WTC11 (cell line): ENCODE measurements around the gene JMJD7. TPM values are rescaled to one million over a fixed set of nuclear protein-coding genes. Genes with fewer than 3 reads are reported as not detected.

Source experiments
- ATAC-seq: fragments of 200-7000 bp; cut with Tn5 transposase; 2 replicates; pipeline ENCODE4 v1.10.0; 2021; ENCODE audit warnings: mild to moderate bottlenecking, moderate library complexity
- CTCF ChIA-PET: fragments of 300-600 bp; sonication (Branson Sonifier 250); formaldehyde crosslinking; loops from one replicate; lab custom pipeline; 2021; ENCODE audit warnings: antibody characterized with exemption; lab: Charles Lee
- POLR2A ChIA-PET: fragments of 350-600 bp; sonication (Branson Sonifier 250); formaldehyde crosslinking; loops from one replicate; lab custom pipeline; 2021; ENCODE audit warnings: antibody characterized with exemption; lab: Charles Lee
- DNase-seq: peaks from one replicate; pipeline ENCODE4 v3.0.0; 2021; ENCODE audit warnings: low spot score
- H3K27ac Mint-ChIP-seq: 2 replicates; pipeline ENCODE4 v1.8.0; 2021; ENCODE audit warnings: mixed read lengths
- H3K27me3 Mint-ChIP-seq: 2 replicates; pipeline ENCODE4 v1.8.0; 2021; ENCODE audit warnings: low read depth, mild to moderate bottlenecking, moderate library complexity, mixed read lengths
- H3K36me3 Mint-ChIP-seq: 2 replicates; pipeline ENCODE4 v1.8.0; 2021; ENCODE audit warnings: mixed read lengths
- H3K4me1 Mint-ChIP-seq: 2 replicates; pipeline ENCODE4 v1.8.0; 2022; ENCODE audit warnings: mixed read lengths
- H3K4me3 Mint-ChIP-seq: 2 replicates; pipeline ENCODE4 v1.8.0; 2021; ENCODE audit warnings: mild to moderate bottlenecking, moderate library complexity, mixed read lengths
- H3K9me3 Mint-ChIP-seq: 2 replicates; pipeline ENCODE4 v1.8.0; 2021; ENCODE audit warnings: mixed read lengths
- ATF1 ChIP-seq: sonication (generic); formaldehyde crosslinking; IDR thresholded peaks from 2 replicates; pipeline ENCODE4 v1.8.1; 2023; ENCODE audit warnings: mild to moderate bottlenecking, moderate library complexity, missing genetic modification reagents
- CBFB ChIP-seq: sonication (generic); formaldehyde crosslinking; IDR thresholded peaks from 2 replicates; pipeline ENCODE4 v1.8.1; 2022; ENCODE audit warnings: mild to moderate bottlenecking, low read depth, missing genetic modification reagents
- ETV6 ChIP-seq: sonication (generic); formaldehyde crosslinking; IDR thresholded peaks from 2 replicates; pipeline ENCODE4 v1.8.1; 2022; ENCODE audit warnings: mild to moderate bottlenecking, missing genetic modification reagents
- FOXJ3 ChIP-seq: sonication (generic); formaldehyde crosslinking; IDR thresholded peaks from 2 replicates; pipeline ENCODE4 v1.9.0; 2021; ENCODE audit warnings: missing genetic modification reagents, mild to moderate bottlenecking, borderline replicate concordance
- FOXK1 ChIP-seq: sonication (generic); formaldehyde crosslinking; IDR thresholded peaks from 2 replicates; pipeline ENCODE4 v1.8.0; 2022; ENCODE audit warnings: mild to moderate bottlenecking, moderate library complexity, missing genetic modification reagents
- GABPB1 ChIP-seq: sonication (generic); formaldehyde crosslinking; IDR thresholded peaks from 2 replicates; pipeline ENCODE4 v1.8.1; 2023; ENCODE audit warnings: mild to moderate bottlenecking, missing genetic modification reagents
- GRHL2 ChIP-seq: fragments of 250-450 bp; sonication (Bioruptor Pico); IDR thresholded peaks from 2 replicates; pipeline ENCODE4 v1.8.0; 2022; ENCODE audit warnings: mild to moderate bottlenecking, moderate library complexity; ENCODE audit not compliant: insufficient replicate concordance, severe bottlenecking
- MYBL2 ChIP-seq: sonication (generic); formaldehyde crosslinking; IDR thresholded peaks from 2 replicates; pipeline ENCODE4 v1.8.1; 2023; ENCODE audit warnings: mild to moderate bottlenecking, moderate library complexity, missing genetic modification reagents
- NFE2L1 ChIP-seq: sonication (generic); formaldehyde crosslinking; IDR thresholded peaks from 2 replicates; pipeline ENCODE4 v1.8.1; 2023; ENCODE audit warnings: missing genetic modification reagents
- NR1H2 ChIP-seq: sonication (generic); formaldehyde crosslinking; IDR thresholded peaks from 2 replicates; pipeline ENCODE4 v1.9.0; 2021; ENCODE audit warnings: mild to moderate bottlenecking, moderate library complexity, missing genetic modification reagents
- NR2C2 ChIP-seq: sonication (generic); formaldehyde crosslinking; IDR thresholded peaks from 2 replicates; pipeline ENCODE4 v1.8.0; 2022; ENCODE audit warnings: mild to moderate bottlenecking, missing genetic modification reagents
- OVOL2 ChIP-seq: fragments of 250-450 bp; sonication (Bioruptor Pico); IDR thresholded peaks from 2 replicates; pipeline ENCODE4 v1.9.0; 2021; ENCODE audit warnings: mild to moderate bottlenecking, borderline replicate concordance
- RELA ChIP-seq: sonication (generic); formaldehyde crosslinking; IDR thresholded peaks from 2 replicates; pipeline ENCODE4 v1.8.1; 2022; ENCODE audit warnings: missing genetic modification reagents, mild to moderate bottlenecking, borderline replicate concordance
- SMAD3 ChIP-seq: sonication (generic); formaldehyde crosslinking; IDR thresholded peaks from 2 replicates; pipeline ENCODE4 v1.8.0; 2022; ENCODE audit warnings: missing genetic modification reagents, mild to moderate bottlenecking, borderline replicate concordance
- SOX15 ChIP-seq: fragments of 250-450 bp; sonication (Bioruptor Pico); IDR thresholded peaks from 2 replicates; pipeline ENCODE4 v1.9.0; 2021; ENCODE audit warnings: mild to moderate bottlenecking
- TCF7 ChIP-seq: sonication (generic); formaldehyde crosslinking; IDR thresholded peaks from 2 replicates; pipeline ENCODE4 v1.8.0; 2022; ENCODE audit warnings: mild to moderate bottlenecking, low read depth, missing genetic modification reagents, moderate library complexity
- TEAD1 ChIP-seq: sonication (generic); formaldehyde crosslinking; IDR thresholded peaks from 2 replicates; pipeline ENCODE4 v1.8.0; 2022; ENCODE audit warnings: mild to moderate bottlenecking, missing genetic modification reagents
- TP53 ChIP-seq: sonication (generic); formaldehyde crosslinking; IDR thresholded peaks from 2 replicates; pipeline ENCODE4 v1.8.1; 2023; ENCODE audit warnings: mild to moderate bottlenecking, missing genetic modification reagents
- ZNF263 ChIP-seq: sonication (generic); formaldehyde crosslinking; IDR thresholded peaks from 2 replicates; pipeline ENCODE4 v1.8.1; 2022; ENCODE audit warnings: low read depth, mild to moderate bottlenecking, moderate library complexity, missing genetic modification reagents
- ZNF423 ChIP-seq: fragments of 250-450 bp; sonication (Bioruptor Pico); IDR thresholded peaks from 2 replicates; pipeline ENCODE4 v2.1.2; 2022; ENCODE audit warnings: mild to moderate bottlenecking, moderate library complexity
- total RNA-seq: library from RNA; stranded (reverse); gene quantifications from 3 replicates; pipeline ENCODE4 v1.2.3, GENCODE V29; 2021
- TF ChIP-seq, protein P1 (sequence below): sonication (generic); formaldehyde crosslinking; IDR thresholded peaks from 2 replicates; pipeline ENCODE4 v1.8.1; 2022; ENCODE audit warnings: mild to moderate bottlenecking, moderate library complexity, missing genetic modification reagents
- TF ChIP-seq, protein P2 (sequence below): fragments of 250-450 bp; sonication (Bioruptor Pico); IDR thresholded peaks from 2 replicates; pipeline ENCODE4 v1.9.0; 2021; ENCODE audit warnings: mild to moderate bottlenecking, borderline replicate concordance
- TF ChIP-seq, protein P3 (sequence below): fragments of 250-450 bp; sonication (Bioruptor Pico); IDR thresholded peaks from 2 replicates; pipeline ENCODE4 v1.9.0; 2021; ENCODE audit warnings: mild to moderate bottlenecking

The JMJD7 gene
- total RNA-seq, 1 experiment from 2014 or later = 19.9 TPM

DNA sequence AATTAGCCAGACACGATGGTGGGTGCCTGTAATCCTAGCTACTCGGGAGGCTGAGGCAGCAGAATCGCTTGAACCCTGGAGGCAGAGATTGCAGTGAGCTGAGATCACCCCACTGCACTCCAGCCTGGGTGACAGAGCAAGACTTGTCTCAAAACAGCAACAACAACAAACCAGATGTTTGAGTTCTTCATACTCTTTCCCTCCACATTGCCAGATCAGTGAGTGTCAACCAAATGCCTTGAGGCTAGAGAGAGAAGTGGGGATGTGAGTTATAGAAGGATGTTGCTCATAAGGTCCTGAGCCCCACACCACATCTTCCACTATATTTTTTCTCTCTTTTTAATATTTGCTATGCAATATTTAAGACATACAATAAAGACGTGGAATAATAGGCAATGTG lies 33.8 kb upstream of the JMJD7 start:
- POLR2A ChIA-PET = interaction anchor here (0.6 kb wide), 1 partner anchor 9 kb away, joined by 6 read pairs; no protein-coding TSS in a partner anchor
- H3K36me3 Mint-ChIP-seq = no peaks in the 10 kb centered on the region
- no peak overlapping the region for H3K27ac Mint-ChIP-seq
- no peak for DNase-seq
- CTCF ChIA-PET = interaction anchor here (0.7 to 1.0 kb wide), 2 partner anchors 20 to 111 kb away, joined by 4 to 5 read pairs; partner anchors contain the start of gene MAPKBP1
- H3K27me3 Mint-ChIP-seq = no peaks in the 10 kb centered on the region
- H3K4me1 Mint-ChIP-seq = peaks cover 30% of the 10 kb centered on the region
- no peaks in the 10 kb centered on the region for H3K9me3 Mint-ChIP-seq
- H3K4me3 Mint-ChIP-seq = no peak overlapping the region
- ATAC-seq = no peak
- no peak for TF ChIP-seq FOXJ3 (CRISPR knock-in tag)
- no peak for TF ChIP-seq SOX15
- TF ChIP-seq TP53 (CRISPR knock-in tag) = no peak
- TF ChIP-seq GRHL2 (CRISPR knock-in tag) = no peak
- TF ChIP-seq CBFB = no peak
- TF ChIP-seq FOXK1 (CRISPR knock-in tag) = no peak
- TF ChIP-seq, protein P1, sequence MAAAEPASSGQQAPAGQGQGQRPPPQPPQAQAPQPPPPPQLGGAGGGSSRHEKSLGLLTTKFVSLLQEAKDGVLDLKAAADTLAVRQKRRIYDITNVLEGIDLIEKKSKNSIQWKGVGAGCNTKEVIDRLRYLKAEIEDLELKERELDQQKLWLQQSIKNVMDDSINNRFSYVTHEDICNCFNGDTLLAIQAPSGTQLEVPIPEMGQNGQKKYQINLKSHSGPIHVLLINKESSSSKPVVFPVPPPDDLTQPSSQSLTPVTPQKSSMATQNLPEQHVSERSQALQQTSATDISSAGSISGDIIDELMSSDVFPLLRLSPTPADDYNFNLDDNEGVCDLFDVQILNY (CRISPR knock-in tag) = no peak
- no peak for TF ChIP-seq OVOL2 (CRISPR knock-in tag)
- no peak for TF ChIP-seq TCF7 (CRISPR knock-in tag)
- no peak for TF ChIP-seq ZNF263 (CRISPR knock-in tag)

DNA sequence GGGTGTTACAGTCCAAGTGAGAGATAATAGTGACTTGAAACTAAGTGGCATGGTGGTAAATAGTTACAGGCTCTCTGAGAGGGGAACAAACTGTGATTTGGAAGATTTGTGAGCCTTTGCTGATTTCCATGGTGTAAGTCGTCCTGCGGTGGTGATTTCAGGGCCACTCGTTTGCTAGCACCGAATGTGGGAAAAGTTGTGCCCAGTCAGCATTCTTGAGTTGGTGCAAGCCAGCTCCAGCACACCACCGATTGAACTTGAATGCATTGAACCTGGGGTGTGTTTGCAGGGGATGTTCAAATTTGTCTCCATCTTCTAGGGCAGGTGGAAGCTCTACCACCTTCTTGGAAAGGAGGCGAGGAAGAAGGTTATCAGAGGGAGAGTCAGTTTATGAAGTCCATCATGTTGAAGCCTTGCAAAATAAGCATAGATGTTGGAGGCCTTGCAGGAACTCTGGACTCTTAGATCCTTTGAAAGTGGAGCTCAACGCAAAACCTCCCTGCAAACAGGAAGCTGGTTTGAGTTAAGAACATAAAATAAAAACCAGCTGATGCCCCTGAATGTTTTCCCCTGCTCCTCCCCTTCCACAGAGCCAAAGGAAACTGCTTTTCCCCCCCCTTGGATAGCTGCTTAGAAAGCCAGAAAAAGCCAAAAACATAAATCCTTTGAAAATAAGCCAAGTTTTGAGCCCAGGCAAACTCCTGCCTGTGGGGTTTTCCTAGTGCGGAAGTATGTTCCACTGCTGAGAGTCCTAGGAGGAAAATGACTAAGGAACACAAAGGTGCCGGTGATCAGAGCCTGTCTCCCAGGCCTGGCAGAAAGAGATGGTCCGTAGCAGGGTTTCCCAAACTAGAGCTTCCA lies 31.7 kb upstream of the JMJD7 start:
- Mint-ChIP-seq H3K9me3 (no peaks in the 10 kb centered on the region), H3K36me3 (no peaks in the 10 kb centered on the region), H3K27ac (peak overlapping the region; percentile 3; the same call in 1 of the 2 replicates), H3K27me3 (no peaks in the 10 kb centered on the region), H3K4me3 (no peak overlapping the region), H3K4me1 (peaks cover 9% of the 10 kb centered on the region)
- ChIA-PET CTCF (interaction anchor here (0.9 to 1.1 kb wide), 3 partner anchors 19 to 210 kb away, joined by 3 to 5 read pairs (median 3); no protein-coding TSS in a partner anchor), POLR2A (no interaction called here)
- TF ChIP-seq TEAD1 (CRISPR knock-in tag) = no peak
- no peak for TF ChIP-seq ETV6 (CRISPR knock-in tag)
- no peak for TF ChIP-seq RELA (CRISPR knock-in tag)
- no peak for TF ChIP-seq ZNF423
- no peak for TF ChIP-seq OVOL2 (CRISPR knock-in tag)
- TF ChIP-seq, protein P2, sequence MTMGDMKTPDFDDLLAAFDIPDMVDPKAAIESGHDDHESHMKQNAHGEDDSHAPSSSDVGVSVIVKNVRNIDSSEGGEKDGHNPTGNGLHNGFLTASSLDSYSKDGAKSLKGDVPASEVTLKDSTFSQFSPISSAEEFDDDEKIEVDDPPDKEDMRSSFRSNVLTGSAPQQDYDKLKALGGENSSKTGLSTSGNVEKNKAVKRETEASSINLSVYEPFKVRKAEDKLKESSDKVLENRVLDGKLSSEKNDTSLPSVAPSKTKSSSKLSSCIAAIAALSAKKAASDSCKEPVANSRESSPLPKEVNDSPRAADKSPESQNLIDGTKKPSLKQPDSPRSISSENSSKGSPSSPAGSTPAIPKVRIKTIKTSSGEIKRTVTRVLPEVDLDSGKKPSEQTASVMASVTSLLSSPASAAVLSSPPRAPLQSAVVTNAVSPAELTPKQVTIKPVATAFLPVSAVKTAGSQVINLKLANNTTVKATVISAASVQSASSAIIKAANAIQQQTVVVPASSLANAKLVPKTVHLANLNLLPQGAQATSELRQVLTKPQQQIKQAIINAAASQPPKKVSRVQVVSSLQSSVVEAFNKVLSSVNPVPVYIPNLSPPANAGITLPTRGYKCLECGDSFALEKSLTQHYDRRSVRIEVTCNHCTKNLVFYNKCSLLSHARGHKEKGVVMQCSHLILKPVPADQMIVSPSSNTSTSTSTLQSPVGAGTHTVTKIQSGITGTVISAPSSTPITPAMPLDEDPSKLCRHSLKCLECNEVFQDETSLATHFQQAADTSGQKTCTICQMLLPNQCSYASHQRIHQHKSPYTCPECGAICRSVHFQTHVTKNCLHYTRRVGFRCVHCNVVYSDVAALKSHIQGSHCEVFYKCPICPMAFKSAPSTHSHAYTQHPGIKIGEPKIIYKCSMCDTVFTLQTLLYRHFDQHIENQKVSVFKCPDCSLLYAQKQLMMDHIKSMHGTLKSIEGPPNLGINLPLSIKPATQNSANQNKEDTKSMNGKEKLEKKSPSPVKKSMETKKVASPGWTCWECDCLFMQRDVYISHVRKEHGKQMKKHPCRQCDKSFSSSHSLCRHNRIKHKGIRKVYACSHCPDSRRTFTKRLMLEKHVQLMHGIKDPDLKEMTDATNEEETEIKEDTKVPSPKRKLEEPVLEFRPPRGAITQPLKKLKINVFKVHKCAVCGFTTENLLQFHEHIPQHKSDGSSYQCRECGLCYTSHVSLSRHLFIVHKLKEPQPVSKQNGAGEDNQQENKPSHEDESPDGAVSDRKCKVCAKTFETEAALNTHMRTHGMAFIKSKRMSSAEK (CRISPR knock-in tag) = no peak
- no peak for TF ChIP-seq NR1H2 (CRISPR knock-in tag)
- TF ChIP-seq NR2C2 (CRISPR knock-in tag) = no peak
- no peak for TF ChIP-seq ATF1 (CRISPR knock-in tag)
- no peak for TF ChIP-seq MYBL2 (CRISPR knock-in tag)
- no peak for TF ChIP-seq NFE2L1 (CRISPR knock-in tag)
- no peak for TF ChIP-seq GABPB1 (CRISPR knock-in tag)
- TF ChIP-seq, protein P3, sequence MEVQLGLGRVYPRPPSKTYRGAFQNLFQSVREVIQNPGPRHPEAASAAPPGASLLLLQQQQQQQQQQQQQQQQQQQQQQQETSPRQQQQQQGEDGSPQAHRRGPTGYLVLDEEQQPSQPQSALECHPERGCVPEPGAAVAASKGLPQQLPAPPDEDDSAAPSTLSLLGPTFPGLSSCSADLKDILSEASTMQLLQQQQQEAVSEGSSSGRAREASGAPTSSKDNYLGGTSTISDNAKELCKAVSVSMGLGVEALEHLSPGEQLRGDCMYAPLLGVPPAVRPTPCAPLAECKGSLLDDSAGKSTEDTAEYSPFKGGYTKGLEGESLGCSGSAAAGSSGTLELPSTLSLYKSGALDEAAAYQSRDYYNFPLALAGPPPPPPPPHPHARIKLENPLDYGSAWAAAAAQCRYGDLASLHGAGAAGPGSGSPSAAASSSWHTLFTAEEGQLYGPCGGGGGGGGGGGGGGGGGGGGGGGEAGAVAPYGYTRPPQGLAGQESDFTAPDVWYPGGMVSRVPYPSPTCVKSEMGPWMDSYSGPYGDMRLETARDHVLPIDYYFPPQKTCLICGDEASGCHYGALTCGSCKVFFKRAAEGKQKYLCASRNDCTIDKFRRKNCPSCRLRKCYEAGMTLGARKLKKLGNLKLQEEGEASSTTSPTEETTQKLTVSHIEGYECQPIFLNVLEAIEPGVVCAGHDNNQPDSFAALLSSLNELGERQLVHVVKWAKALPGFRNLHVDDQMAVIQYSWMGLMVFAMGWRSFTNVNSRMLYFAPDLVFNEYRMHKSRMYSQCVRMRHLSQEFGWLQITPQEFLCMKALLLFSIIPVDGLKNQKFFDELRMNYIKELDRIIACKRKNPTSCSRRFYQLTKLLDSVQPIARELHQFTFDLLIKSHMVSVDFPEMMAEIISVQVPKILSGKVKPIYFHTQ (CRISPR knock-in tag) = no peak
- no peak for TF ChIP-seq SMAD3 (CRISPR knock-in tag)
- DNase-seq (no peak), ATAC-seq (no peak)
